ENCODE measurements around the gene DAPL1.

DNA sequence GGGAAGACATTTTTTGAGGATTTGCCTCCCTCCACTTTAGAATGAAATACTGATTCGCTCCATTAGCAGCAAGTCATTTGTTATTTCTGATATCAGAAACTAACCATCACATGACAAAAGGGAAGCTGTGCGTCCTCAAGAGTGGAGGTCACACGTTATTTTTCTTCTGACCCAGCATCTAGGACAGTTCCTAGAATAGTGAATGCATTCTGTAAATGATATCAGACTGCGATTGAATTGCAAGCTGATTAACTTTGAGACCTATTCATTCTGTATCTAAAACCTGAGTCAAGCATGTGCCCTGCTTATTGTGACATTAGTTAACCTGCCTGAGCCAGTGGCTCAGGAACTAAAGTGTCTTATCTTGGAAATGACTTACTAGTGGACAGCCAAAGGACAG is 10.1 kb downstream of the DAPL1 start:
- TF ChIP-seq CTCF (IDR thresholded peaks at IDR 0.05) = no peak
- TF ChIP-seq POLR2A (IDR thresholded peaks at IDR 0.05) = no peak

All from lower leg skin (tissue), 3 donors.